Stomach (tissue), 9 donors: ENCODE data around the gene GPR152. TPM values are rescaled to one million over a fixed set of nuclear protein-coding genes. Genes with fewer than 3 reads are reported as not detected.

Experiments used
- DNase-seq, 2 donors: peaks; one replicate each; pipeline versions ENCODE4 v3.0.0 to v3.0.0-alpha.2; 2013 to 2019
- H3K27ac ChIP-seq, 5 donors: fragments of 200-600 bp in 4 of 5; sonication (generic) in 4 of 5; one replicate each; pipeline ENCODE4 v1.5.1; 2013 to 2019; ENCODE audit warnings: mild to moderate bottlenecking in 1 of 5, moderate library complexity in 1 of 5
- H3K27me3 ChIP-seq, 3 donors: fragments of 200-600 bp; sonication (generic); one replicate each; pipeline ENCODE4 v1.5.1; 2017 to 2019; ENCODE audit warnings: mixed run types in 1 of 3
- H3K36me3 ChIP-seq, 4 donors: fragments of 200-600 bp; sonication (generic); 1 replicate in 3 of 4; 2 replicates in 1 of 4; pipeline ENCODE4 v1.5.1; 2016 to 2019
- H3K4me1 ChIP-seq, 4 donors: fragments of 200-600 bp; sonication (generic); one replicate each; pipeline ENCODE4 v1.5.1; 2016 to 2019
- H3K4me3 ChIP-seq, 4 donors: fragments of 200-600 bp; sonication (generic) in 3 of 4; one replicate each; pipeline ENCODE4 v1.5.1; 2016 to 2019; ENCODE audit warnings: mild to moderate bottlenecking in 1 of 4
- H3K9me3 ChIP-seq, 4 donors: fragments of 200-600 bp; sonication (generic); one replicate each; pipeline ENCODE4 v1.5.1; 2016 to 2019
- EP300 ChIP-seq: sonication (generic); formaldehyde crosslinking; IDR thresholded peaks from one replicate; pipeline ENCODE4 v1.6.1; 2017; ENCODE audit warnings: antibody characterized with exemption
- POLR2A ChIP-seq, 4 donors: fragments of 450-650 bp; IDR thresholded peaks; one replicate each; pipeline ENCODE4 v1.6.1; 2016; ENCODE audit warnings: antibody characterized with exemption in 4 of 4, control low read depth in 2 of 4, mild to moderate bottlenecking in 1 of 4, moderate library complexity in 1 of 4
- POLR2AphosphoS5 ChIP-seq, 3 donors: sonication (generic); formaldehyde crosslinking; IDR thresholded peaks; one replicate each; pipeline ENCODE4 v1.6.1; 2016; ENCODE audit warnings: antibody characterized with exemption in 3 of 3
- WGBS, 5 donors: extraction: QIAGEN DNeasy Blood & Tissue Kit in 3 of 5; methylation state at CpG; one replicate each; pipeline versions ENCODE4 v1.1.5 to v1.1.7; 2013 to 2018; 5-methylcytosine and 5-hydroxymethylcytosine counted together
- intact Hi-C: fragments of 100-400 bp; cut with DNase I; formaldehyde crosslinking; loops from one replicate; pipeline ENCODE4 v1.15.1; 2023; ENCODE audit warnings: low total_unique reads
- polyA plus RNA-seq, 3 donors: library from polyadenylated mRNA; stranded (reverse); fragments of 200-250 nt; gene quantifications; one replicate each; pipeline ENCODE4 v1.2.3, GENCODE V29; 2013
- total RNA-seq, 5 donors: library from RNA; depleted of rRNA; stranded (reverse); fragments of >200 nt; gene quantifications; one replicate each; pipeline versions ENCODE4 v1.1.0 to v1.2.3, GENCODE V29; 2014 to 2016
- TF ChIP-seq, protein P1 (sequence below), 7 experiments: fragments of 450-650 bp in 4 of 7; fragments of 200-600 bp in 3 of 7; sonication (generic) in 3 of 7; IDR thresholded peaks; one replicate each; pipeline ENCODE4 v1.5.1; 2016 to 2019; ENCODE audit warnings: antibody characterized with exemption in 7 of 7, control low read depth in 2 of 7, mild to moderate bottlenecking in 1 of 7
- donor health status: healthy with polysubstance abuse.
- donor health status: Bipolar disorder and iron deficiency.
- donor health status: healthy.

Gene GPR152
- total and polyA plus RNA-seq, 8 donors, result not detected

DNA sequence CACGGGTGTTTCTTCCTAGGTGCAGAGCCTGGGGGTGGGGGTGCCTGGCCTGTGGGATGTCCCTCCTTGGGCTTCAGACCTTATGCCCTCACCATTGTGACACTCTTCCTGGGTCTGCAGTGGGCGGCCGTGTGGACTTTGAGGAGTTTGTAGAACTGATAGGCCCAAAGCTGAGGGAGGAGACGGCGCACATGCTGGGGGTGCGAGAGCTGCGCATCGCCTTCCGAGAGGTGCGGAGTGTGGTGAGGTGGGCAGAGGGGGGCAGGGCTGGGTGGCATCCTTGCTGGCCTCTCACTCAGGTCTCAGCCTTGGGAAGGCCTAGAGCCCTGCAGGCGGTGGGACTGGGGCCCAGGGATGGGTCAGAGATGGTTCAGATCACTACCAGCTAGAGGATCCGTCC is 4.9 kb upstream of the GPR152 start:
- Histone ChIP-seq H3K4me1 (peaks cover 0 to 8% (median 3%) of the 10 kb centered on the region in 4 donors), H3K27ac (no peak overlapping the region), H3K9me3 (no peaks in the 10 kb centered on the region), H3K4me3 (no peak overlapping the region), H3K36me3 (no peaks in the 10 kb centered on the region), H3K27me3 (no peaks in the 10 kb centered on the region)
- WGBS, 5 donors, result 89 to 99% (median 94%) methylated on average over 7 to 12 of the region's 12 CpGs
- DNase-seq, result no peak
- intact Hi-C loops, result no loop called here
- no peak for TF ChIP-seq POLR2A (IDR thresholded peaks at IDR 0.05)
- no peak for TF ChIP-seq POLR2AphosphoS5 (IDR thresholded peaks at IDR 0.05)
- no peak for TF ChIP-seq EP300
- TF ChIP-seq, protein P1, sequence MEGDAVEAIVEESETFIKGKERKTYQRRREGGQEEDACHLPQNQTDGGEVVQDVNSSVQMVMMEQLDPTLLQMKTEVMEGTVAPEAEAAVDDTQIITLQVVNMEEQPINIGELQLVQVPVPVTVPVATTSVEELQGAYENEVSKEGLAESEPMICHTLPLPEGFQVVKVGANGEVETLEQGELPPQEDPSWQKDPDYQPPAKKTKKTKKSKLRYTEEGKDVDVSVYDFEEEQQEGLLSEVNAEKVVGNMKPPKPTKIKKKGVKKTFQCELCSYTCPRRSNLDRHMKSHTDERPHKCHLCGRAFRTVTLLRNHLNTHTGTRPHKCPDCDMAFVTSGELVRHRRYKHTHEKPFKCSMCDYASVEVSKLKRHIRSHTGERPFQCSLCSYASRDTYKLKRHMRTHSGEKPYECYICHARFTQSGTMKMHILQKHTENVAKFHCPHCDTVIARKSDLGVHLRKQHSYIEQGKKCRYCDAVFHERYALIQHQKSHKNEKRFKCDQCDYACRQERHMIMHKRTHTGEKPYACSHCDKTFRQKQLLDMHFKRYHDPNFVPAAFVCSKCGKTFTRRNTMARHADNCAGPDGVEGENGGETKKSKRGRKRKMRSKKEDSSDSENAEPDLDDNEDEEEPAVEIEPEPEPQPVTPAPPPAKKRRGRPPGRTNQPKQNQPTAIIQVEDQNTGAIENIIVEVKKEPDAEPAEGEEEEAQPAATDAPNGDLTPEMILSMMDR (IDR thresholded peaks at IDR 0.05), result no peak

DNA sequence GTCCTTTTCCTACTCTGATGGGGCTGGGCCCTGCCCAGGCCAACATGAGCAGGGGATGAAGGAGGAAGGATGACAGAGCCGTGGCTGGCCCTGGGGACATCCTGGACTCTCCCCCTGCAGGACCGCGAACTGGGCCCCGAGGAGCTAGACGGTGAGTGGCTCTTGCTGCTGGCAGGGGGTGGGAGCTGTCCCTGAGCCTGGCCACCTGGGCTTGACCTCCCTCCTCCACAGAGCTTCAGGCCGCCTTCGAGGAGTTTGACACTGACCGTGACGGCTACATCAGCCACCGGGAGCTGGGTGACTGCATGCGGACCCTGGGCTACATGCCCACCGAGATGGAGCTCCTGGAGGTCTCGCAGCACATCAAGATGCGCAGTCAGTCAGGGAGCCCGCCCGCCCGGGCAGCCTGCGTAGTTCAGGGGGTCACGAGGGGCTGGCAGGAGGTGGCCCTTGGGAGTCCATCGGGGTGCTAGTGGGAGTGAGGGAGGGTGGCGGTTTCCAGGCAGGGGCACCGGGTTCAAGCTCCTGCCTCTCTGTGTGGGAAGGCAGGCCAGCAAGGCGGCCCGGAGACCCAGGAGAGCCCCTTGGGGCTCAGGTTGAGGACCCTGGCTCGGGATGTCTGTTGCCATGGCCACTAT is 3.7 kb upstream of the GPR152 start:
- TF ChIP-seq POLR2AphosphoS5 (IDR thresholded peaks at IDR 0.05), result no peak
- TF ChIP-seq EP300, result no peak
- no peak for TF ChIP-seq POLR2A (IDR thresholded peaks at IDR 0.05)
- TF ChIP-seq, protein P1 (IDR thresholded peaks at IDR 0.05), result no peak
- peaks cover 0 to 15% (median 10%) of the 10 kb centered on the region in 4 donors for H3K4me1 ChIP-seq
- DNase-seq, result no peak
- no peak overlapping the region for H3K27ac ChIP-seq
- no peak overlapping the region for H3K4me3 ChIP-seq
- no peaks in the 10 kb centered on the region for H3K9me3 ChIP-seq
- 73 to 84% (median 77%) methylated on average over 10 to 25 of the region's 25 CpGs for WGBS, 5 donors
- intact Hi-C loops, result no loop called here
- no peaks in the 10 kb centered on the region for H3K36me3 ChIP-seq
- H3K27me3 ChIP-seq, result no peaks in the 10 kb centered on the region

- intact Hi-C loops, result no loop called here
- 83 to 96% (median 88%) methylated on average over 2 to 3 of the region's 3 CpGs for WGBS, 5 donors
- TF ChIP-seq, protein P1 (IDR thresholded peaks at IDR 0.05), result no peak
- TF ChIP-seq EP300 (no peak), POLR2A (IDR thresholded peaks at IDR 0.05) (no peak), POLR2AphosphoS5 (IDR thresholded peaks at IDR 0.05) (no peak)
These were observed 2.5 kb upstream of the GPR152 start, which contains the start of gene CABP4 for GRCh38 chr11:67455054-67455453. Gene CABP4 (plus strand): TSS chr11:67455354. CDS start chr11:67455424, 70 bp downstream.

DNA sequence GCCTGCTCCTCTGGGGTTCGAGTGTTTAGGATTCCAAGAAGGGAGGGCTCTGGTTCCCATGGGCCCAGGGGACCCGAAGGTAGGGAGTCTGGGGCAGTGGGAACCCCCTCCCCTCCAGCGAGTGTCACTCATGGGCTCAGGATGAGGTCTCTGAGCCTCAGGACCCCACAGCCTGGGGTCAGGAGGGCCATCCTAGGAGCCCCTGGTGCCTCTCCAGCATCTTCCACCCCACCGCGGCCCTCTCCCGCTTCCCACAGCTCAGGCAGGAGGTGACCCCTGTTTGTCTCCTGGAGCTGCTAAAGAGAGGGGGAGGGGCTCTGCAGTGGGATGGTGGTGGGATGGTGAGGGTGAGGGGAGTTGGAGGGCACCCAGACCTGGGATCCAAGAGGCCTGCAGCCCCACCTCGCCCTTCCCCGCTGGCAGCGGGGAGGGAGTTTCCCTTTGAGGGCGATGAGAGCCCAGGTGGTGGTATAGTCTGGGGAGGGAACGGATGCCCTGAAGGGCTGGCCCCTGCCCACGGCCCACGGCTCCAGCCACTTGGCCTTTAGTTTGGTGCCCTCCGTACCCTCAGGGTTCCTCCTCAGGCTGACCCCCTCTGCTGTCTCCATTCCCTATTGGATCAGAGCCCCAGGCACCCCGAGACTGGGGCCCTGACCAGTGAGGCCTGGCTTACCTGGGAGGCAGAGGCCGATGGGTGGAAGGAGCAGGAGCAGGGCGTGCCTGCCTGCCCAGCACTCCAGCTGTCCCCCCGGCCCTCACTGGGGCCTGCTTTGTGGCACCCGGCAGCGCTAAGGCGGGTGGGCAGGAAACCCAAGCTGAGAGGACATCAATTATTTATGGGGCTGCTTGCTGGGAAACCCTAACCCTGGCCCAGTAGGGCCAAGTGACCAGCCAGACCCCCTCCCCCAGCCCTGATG is 1.5 kb upstream of the GPR152 start:
- no peaks in the 10 kb centered on the region for H3K9me3 ChIP-seq
- H3K36me3 ChIP-seq, result no peaks in the 10 kb centered on the region
- no peaks in the 10 kb centered on the region for H3K27me3 ChIP-seq
- H3K27ac ChIP-seq, result no peak overlapping the region
- no peak overlapping the region for H3K4me3 ChIP-seq
- H3K4me1 ChIP-seq, result peaks cover 0 to 15% (median 10%) of the 10 kb centered on the region in 4 donors
- TF ChIP-seq EP300, result no peak
- TF ChIP-seq, protein P1 (IDR thresholded peaks at IDR 0.05), result no peak
- no peak for DNase-seq
- 84 to 92% (median 90%) methylated on average over 15 to 21 of the region's 21 CpGs for WGBS, 5 donors
- intact Hi-C loops, result no loop called here

More at GRCh38 chr11:67455054-67455453, 2.5 kb upstream of the GPR152 start, which contains the start of gene CABP4:
- H3K4me3 ChIP-seq, result no peak within 1 kb of the TSS
- H3K27me3 ChIP-seq, result no peaks in the 10 kb centered on the region
- no peak within 1 kb of the TSS for H3K27ac ChIP-seq
- DNase-seq, result no peak
- H3K36me3 ChIP-seq, result no peaks in the 10 kb centered on the region
- H3K9me3 ChIP-seq, result no peaks in the 10 kb centered on the region
- H3K4me1 ChIP-seq, result peaks cover 0 to 15% (median 10%) of the 10 kb centered on the region in 4 donors
